Mammary epithelial cell (primary cell): ENCODE data around the gene UBAP1.

Experiments used
- CTCF ChIP-seq, 2 donors: IDR thresholded peaks in 1 of 2; conservative IDR thresholded peaks in 1 of 2; 2 replicates each; pipeline ENCODE4 v1.5.1; 2011 to 2012; ENCODE audit warnings: inconsistent platforms in 2 of 2, low read length in 2 of 2, mild to moderate bottlenecking in 2 of 2, control low read depth in 1 of 2, low read depth in 1 of 2; ENCODE audit not compliant: insufficient read depth in 1 of 2; ENCODE audit errors: extremely low read depth in 1 of 2
- EZH2 ChIP-seq: IDR thresholded peaks from 2 replicates; pipeline ENCODE4 v1.6.1; 2012; ENCODE audit warnings: low read length, inconsistent platforms, borderline replicate concordance

- no peak for TF ChIP-seq CTCF (conservative IDR thresholded peaks at IDR 0.05 in 1 of 2, IDR thresholded peaks at IDR 0.05 in 1 of 2; ENCODE audit: extremely low read depth in 1 of 2, insufficient read depth in 1 of 2, low read depth in 1 of 2, low read length in 2 of 2)
- TF ChIP-seq EZH2, result no peak
These were observed 88.8 kb downstream of the UBAP1 start for GRCh38 chr9:34267660-34268059.
